AG09319 (cell line): Measurements from ENCODE around the gene CRYGB.
"Not testable (repeated sequence)": the region's sequence is repeated elsewhere in the genome, so short reads cannot be mapped to it uniquely, and the experiment has no call there.

Experiments used
- DNase-seq: peaks from one replicate; pipeline ENCODE4 v3.0.0-alpha.2; 2010; ENCODE audit warnings: low read depth; ENCODE audit errors: extremely low read depth
- TF ChIP-seq, protein P1 (sequence below): IDR thresholded peaks from 2 replicates; pipeline ENCODE4 v1.5.1; 2011; ENCODE audit warnings: low read depth, mild to moderate bottlenecking, inconsistent platforms, low read length, moderate library complexity

CRYGB gene

DNA sequence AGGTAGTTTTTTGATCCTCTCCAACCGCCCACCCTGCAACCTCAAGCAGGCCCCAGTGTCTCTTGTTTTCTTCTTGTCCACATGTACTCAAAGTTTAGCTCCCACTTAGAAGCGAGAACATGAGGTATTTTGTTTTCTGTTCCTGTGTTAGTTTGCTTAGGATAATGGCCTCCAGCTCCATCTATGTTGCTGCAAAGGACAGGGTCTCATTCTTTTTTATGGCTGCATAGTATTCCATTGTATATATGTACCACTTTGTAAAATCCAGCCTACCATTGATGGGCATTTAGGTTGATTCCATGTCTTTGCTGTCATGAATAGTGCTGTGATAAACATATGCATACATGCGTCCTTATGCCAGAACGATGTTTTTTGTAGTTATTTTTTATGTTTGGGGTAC is 18.9 kb downstream of the CRYGB start:
- DNase-seq: no peak
- TF ChIP-seq, protein P1, sequence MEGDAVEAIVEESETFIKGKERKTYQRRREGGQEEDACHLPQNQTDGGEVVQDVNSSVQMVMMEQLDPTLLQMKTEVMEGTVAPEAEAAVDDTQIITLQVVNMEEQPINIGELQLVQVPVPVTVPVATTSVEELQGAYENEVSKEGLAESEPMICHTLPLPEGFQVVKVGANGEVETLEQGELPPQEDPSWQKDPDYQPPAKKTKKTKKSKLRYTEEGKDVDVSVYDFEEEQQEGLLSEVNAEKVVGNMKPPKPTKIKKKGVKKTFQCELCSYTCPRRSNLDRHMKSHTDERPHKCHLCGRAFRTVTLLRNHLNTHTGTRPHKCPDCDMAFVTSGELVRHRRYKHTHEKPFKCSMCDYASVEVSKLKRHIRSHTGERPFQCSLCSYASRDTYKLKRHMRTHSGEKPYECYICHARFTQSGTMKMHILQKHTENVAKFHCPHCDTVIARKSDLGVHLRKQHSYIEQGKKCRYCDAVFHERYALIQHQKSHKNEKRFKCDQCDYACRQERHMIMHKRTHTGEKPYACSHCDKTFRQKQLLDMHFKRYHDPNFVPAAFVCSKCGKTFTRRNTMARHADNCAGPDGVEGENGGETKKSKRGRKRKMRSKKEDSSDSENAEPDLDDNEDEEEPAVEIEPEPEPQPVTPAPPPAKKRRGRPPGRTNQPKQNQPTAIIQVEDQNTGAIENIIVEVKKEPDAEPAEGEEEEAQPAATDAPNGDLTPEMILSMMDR: no peak

DNA sequence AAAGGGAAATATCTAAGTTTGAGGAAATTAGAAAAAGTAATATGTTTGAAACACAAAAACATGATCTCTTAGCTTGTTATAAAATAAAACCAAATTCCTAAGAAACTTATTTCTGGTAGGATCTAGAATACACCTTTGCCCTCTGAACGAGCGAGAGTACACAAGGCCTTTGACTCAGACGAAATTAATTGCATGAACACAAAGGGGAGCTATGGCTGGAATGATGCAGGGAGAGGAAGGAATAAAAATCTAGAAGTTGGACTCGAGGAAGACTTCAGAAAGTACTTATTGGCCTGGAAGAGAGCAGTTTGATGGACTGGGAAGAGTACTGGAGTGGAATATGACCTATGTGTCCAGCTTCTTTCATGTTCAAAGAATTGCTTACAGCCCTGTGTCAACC is 20.7 kb downstream of the CRYGB start:
- DNase-seq: no peak
- TF ChIP-seq, protein P1: no peak

- DNase-seq: not testable (repeated sequence)
Measured at GRCh38 chr2:208124013-208124715, 21.8 kb downstream of the CRYGB start, which contains the start of gene CRYGD. CRYGD (minus strand) TSS chr2:208124524; CDS start chr2:208124473, 51 bp downstream.

- TF ChIP-seq, protein P1: no peak
- DNase-seq: no peak
Measured at GRCh38 chr2:208122248-208122647, 23.7 kb downstream of the CRYGB start.

DNA sequence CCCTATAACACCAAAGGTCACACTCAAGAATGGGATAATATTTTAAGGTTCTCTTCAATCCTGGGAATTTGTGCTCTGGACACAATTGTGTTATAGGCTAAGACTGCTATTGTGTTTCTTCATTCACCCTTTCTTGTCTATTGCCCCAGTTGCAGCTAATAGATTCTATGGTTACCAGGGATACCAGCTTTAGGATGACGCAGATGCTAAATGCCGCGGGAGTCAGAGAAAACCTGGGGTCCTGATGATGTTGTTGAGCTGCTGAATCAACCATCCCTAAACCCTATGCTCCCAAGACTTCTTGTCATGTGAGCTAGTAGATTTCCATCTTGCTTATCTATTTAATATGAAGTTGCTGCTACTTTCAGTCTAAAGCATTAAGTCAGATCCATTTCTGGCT is 27.0 kb downstream of the CRYGB start:
- TF ChIP-seq, protein P1: no peak
- no peak for DNase-seq

- not testable (repeated sequence) for DNase-seq
Measured at GRCh38 chr2:208117390-208117789, 28.6 kb downstream of the CRYGB start.

DNA sequence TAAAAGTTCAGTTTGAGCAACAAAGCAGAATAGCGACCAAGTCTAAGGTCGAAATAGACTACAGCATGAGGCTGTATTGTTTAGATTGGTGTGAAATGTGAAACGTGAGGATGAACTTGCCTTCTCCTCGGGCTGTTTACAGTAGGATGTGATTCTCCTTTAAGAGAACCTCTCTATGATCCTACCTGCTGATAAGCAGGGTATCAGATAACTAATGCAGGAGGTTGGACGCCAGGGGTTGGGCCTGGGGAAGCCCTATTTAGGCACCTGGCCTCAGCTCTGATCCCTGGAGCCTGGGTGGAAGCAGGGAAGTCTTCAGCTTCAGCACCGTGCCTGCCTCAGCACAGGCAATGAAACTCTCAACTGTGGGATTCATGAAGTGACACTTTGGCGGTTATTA is 33.0 kb downstream of the CRYGB start:
- DNase-seq: no peak
- TF ChIP-seq, protein P1: no peak

DNA sequence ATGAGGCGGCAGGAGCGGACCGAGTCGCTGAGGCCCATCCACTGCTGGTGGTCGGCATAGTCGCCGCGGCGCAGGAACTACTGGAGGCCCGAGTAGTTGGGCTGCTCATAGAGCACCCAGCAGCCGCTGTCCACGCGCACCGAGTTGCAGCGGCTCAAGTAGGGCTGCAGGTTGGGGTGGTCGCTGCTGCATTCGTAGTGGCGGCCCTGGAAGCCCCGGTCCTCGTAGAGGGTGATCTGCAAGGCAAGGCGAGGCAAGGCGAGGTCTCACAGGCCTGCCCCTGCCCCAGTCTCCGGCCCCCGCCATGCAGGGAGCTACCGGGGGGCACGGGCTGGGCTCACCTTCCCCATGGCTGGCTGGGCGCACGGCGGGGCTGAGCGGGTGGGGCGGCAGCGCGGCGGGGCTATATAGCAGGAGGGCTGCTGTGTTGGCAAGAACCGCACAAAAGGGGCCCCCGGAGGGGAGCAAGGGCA is 33.6 kb downstream of the CRYGB start:
- not testable (repeated sequence) for DNase-seq

GRCh38 chr2:208103616-208104015 is 42.3 kb downstream of the CRYGB start:
- no peak for DNase-seq
- TF ChIP-seq, protein P1: no peak
